ENCODE data around the gene INA.

INA gene

GRCh38 chr10:103276251-103276895 lies 565 bp upstream of the INA start:
- DNase-seq (ENCODE audit: low read depth), result no peak

- no peak for DNase-seq (ENCODE audit: low read depth)
Measured at GRCh38 chr10:103277713-103278536, 987 bp downstream of the INA start.

GRCh38 chr10:103278537-103278823 lies 1.5 kb downstream of the INA start:
- no peak for DNase-seq (ENCODE audit: low read depth)

- DNase-seq (ENCODE audit: low read depth), result peak; percentile 53
Measured at GRCh38 chr10:103278862-103279298, 1.9 kb downstream of the INA start.

DNA sequence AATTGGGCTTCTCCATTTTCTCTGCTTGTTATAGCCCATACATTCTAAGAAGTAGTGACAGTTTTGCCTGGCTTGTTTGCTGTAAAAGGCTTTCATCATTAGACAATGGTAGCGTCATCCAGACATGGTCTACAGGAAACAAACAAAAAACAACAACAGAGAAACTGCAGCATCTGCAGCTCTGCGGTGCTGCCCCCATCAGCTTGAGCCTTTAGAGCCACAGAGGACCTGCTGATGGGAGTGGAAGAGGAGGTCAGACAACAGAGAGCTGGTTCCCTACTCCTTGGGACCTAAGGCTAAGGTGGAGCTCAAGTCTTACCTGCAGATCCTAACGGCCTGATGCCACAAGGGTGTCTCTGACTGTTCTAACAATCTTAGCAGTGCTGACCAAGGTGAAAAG lies 3.1 kb downstream of the INA start:
- no peak for DNase-seq (ENCODE audit: low read depth)

DNA sequence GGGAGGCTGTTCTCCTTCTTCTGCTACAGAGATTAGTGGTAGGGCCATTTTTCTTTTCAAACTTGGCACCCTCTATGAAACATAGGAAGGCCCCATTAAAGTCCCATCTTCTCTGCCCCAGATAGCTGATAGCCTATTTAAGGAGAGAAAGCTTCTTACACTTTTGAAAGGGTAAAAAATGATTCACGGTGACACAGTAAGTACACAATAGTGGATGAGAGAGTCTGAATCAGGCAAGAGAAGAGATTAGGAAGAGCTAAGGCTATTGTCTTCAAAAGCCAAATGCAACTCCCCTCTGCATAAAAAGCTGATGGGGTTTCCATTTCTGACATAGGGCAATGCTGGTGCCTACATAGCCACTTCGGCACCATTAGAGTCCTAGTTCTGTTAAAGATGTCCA lies 3.6 kb downstream of the INA start:
- no peak for DNase-seq (ENCODE audit: low read depth)

GRCh38 chr10:103281753-103282152 lies 4.8 kb downstream of the INA start:
- no peak for DNase-seq (ENCODE audit: low read depth)

GRCh38 chr10:103282961-103283360 lies 6.0 kb downstream of the INA start:
- DNase-seq (ENCODE audit: low read depth), result no peak

GRCh38 chr10:103284170-103284569 lies 7.2 kb downstream of the INA start:
- DNase-seq (ENCODE audit: low read depth), result peak; percentile 31

GRCh38 chr10:103287992-103288391 lies 11.1 kb downstream of the INA start:
- no peak for DNase-seq (ENCODE audit: low read depth)

DNA sequence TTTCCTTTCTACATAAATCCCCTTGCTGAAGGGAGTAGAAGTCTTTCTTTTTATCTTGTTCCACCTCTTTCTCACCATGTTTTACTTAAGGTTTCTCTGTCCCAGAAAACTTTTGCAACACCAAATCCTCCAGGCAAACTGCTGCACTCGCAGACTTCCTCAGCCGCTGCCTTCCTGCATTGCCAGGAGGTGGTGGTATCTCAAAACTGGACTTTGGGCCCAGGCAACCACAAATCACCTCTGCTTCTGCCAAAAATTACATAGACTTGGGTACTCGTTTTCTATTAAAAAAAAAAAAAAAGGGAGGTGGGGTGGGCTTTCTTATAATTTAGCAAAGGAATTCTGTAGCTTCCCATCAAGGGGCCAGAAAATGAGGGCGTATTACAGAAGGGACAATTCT lies 14.7 kb downstream of the INA start:
- no peak for DNase-seq (ENCODE audit: low read depth)

- DNase-seq (ENCODE audit: low read depth), result peak; percentile 78
Measured at GRCh38 chr10:103295374-103296015, 18.6 kb downstream of the INA start.

DNA sequence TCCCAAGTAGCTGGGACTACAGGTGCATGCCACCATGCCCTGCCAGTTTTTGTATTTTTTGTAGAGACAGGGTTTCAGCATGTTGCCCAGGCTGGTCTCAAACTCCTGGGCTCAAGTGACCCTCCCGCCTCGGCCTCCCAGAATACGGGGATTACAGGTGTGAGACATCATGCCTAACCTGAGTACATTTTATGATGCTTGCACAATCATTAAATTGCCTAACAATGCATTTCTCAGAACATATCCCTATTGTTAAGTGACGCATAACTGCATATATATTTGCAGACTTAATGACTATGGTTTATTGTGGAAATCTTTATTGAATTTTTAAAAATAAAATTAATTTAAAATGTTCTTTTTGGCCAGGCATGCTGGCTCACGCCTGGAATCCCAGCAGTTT lies 30.7 kb downstream of the INA start:
- no peak for DNase-seq (ENCODE audit: low read depth)

DNA sequence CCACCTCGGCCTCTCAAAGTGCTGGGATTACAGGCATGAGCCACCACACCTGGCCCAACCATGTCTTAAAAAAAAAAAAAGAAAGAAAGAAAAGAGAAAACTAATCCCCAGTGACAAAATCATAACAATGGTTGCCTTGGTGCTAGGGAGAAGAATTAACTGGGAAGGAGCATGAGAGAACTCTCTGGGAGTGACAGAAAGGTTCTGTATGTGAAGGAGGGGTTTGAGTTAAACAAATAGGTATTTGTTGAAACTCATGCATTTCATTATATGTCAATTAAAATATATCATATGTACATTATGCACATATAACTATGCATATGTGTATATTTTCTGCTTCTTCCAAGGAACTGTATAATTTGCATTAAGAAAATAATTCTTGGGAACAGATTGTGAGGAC lies 33.3 kb downstream of the INA start:
- no peak for DNase-seq (ENCODE audit: low read depth)

DNA sequence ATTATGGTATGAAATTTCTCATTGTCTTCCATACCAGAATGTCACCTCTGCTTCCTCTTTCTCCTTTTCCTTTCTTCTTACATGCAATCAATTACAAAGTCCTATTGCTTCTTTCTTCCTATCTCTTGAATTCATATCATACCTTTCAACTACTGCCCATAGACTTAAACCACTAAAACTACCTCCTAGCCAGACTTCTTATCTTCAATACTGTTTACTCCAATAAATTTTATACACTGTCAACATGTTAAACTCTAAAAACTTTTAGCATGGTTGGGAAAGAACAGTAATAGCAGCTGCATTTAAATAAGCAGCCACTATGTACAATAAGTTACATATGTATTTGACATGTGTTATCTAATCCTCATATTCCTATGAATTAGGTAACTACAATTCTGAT lies 39.1 kb downstream of the INA start:
- DNase-seq (ENCODE audit: low read depth), result no peak

GRCh38 chr10:103327906-103328305 lies 51.0 kb downstream of the INA start:
- DNase-seq (ENCODE audit: low read depth), result no peak

DNA sequence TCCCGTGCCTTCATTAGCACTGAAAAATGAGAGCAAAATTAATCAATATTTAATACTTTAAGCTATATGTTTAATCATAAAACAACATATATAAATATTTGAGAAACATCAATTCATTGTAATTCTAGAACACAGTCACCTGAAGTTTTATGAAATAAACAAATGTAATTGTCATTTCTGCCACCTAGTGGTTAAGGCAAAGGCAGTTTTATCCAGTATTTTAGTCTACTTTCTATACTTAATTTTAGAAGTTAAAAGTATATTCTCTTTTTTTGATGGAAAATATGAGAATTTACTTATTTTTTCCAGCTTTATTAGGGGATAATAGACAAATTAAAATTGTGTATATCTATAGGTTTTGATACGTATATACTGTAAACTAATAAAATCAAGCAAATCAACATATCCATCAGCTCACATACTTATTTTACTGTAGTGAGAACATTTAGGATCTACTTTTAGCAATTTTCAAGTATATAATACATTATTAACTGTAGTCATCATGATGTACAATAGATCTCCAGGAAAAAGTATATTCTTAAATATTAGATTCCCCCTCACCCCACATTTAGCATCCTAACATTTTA lies 57.1 kb downstream of the INA start:
- DNase-seq (ENCODE audit: low read depth), result peak; percentile 58

DNA sequence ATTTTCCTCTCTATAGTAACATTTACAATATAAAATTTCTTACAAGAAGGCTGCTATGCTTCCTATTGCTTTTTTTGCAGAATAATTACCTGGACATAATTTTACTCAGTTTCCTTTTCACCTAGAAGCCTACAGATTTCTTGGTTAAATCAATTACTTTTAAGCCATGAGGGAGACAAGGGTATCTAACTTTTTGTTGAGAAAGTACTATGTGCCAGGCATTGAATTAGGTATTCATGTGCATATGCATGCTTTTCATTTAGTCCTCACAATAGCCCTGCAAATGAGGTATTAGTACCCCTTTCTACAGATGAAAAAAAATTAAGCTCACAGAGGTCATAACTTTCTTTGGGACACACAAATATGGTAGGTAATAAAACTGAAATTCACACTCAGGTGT lies 57.6 kb downstream of the INA start:
- no peak for DNase-seq (ENCODE audit: low read depth)

- no peak for DNase-seq (ENCODE audit: low read depth)
Measured at GRCh38 chr10:103336370-103336769, 59.4 kb downstream of the INA start.
